Eye (tissue), 1 donor: Measurements from ENCODE around the gene TRHDE.
A peak's percentile ranks its signal among the peaks of the same experiment; 100 is the strongest.

Experiments used
- DNase-seq: peaks from one replicate; pipeline ENCODE4 v3.0.0-alpha.2; 2015

The TRHDE gene

GRCh38 chr12:72323881-72324280 is 51.7 kb downstream of the TRHDE start:
- DNase-seq = no peak

GRCh38 chr12:72330301-72330700 is 58.1 kb downstream of the TRHDE start:
- DNase-seq = peak; percentile 82

GRCh38 chr12:72330784-72331183 is 58.6 kb downstream of the TRHDE start:
- no peak for DNase-seq

- DNase-seq = no peak
Observed at GRCh38 chr12:72337382-72337781, 65.2 kb downstream of the TRHDE start.

GRCh38 chr12:72337946-72338345 is 65.8 kb downstream of the TRHDE start:
- no peak for DNase-seq

GRCh38 chr12:72338437-72338836 is 66.3 kb downstream of the TRHDE start:
- DNase-seq = no peak

- DNase-seq = peak; percentile 95
Observed at GRCh38 chr12:72346363-72346944, 74.3 kb downstream of the TRHDE start.

GRCh38 chr12:72349491-72349890 is 77.3 kb downstream of the TRHDE start:
- no peak for DNase-seq

GRCh38 chr12:72359416-72359815 is 87.2 kb downstream of the TRHDE start:
- no peak for DNase-seq

GRCh38 chr12:72365151-72365550 is 93.0 kb downstream of the TRHDE start:
- no peak for DNase-seq

GRCh38 chr12:72366255-72366654 is 94.1 kb downstream of the TRHDE start:
- DNase-seq = no peak

GRCh38 chr12:72368298-72368697 is 96.1 kb downstream of the TRHDE start:
- DNase-seq = no peak

- DNase-seq = no peak
Observed at GRCh38 chr12:72368719-72369422, 96.7 kb downstream of the TRHDE start.

- DNase-seq = no peak
Observed at GRCh38 chr12:72369423-72369959, 97.3 kb downstream of the TRHDE start.

GRCh38 chr12:72380441-72380840 is 108.3 kb downstream of the TRHDE start:
- DNase-seq = no peak

GRCh38 chr12:72388322-72388721 is 116.2 kb downstream of the TRHDE start:
- DNase-seq = no peak

GRCh38 chr12:72390146-72390545 is 118.0 kb downstream of the TRHDE start:
- peak; percentile 45 for DNase-seq

- peak; percentile 7 for DNase-seq
Observed at GRCh38 chr12:72406111-72406510, 133.9 kb downstream of the TRHDE start.

- DNase-seq = no peak
Observed at GRCh38 chr12:72432037-72432604, 160.0 kb downstream of the TRHDE start.

- DNase-seq = no peak
Observed at GRCh38 chr12:72433298-72433697, 161.1 kb downstream of the TRHDE start.

GRCh38 chr12:72434999-72435398 is 162.8 kb downstream of the TRHDE start:
- no peak for DNase-seq

- no peak for DNase-seq
Observed at GRCh38 chr12:72442217-72442616, 170.0 kb downstream of the TRHDE start.

GRCh38 chr12:72444125-72444524 is 172.0 kb downstream of the TRHDE start:
- DNase-seq = no peak

- DNase-seq = no peak
Observed at GRCh38 chr12:72444566-72444965, 172.4 kb downstream of the TRHDE start.
